Caki2 (cell line): ENCODE data around the gene NCR3LG1. TPM values are rescaled to one million over a fixed set of nuclear protein-coding genes. Genes with fewer than 3 reads are reported as not detected.
"Not testable (repeated sequence)": the region's sequence is repeated elsewhere in the genome, so short reads cannot be mapped to it uniquely, and the experiment has no call there.

Experiments
- DNase-seq: peaks from one replicate; pipeline ENCODE4 v3.0.0-alpha.2; 2015; ENCODE audit warnings: low read depth
- in situ Hi-C: cut with HindIII; loops from 2 replicates; pipeline ENCODE4 v1.10.0; 2016; ENCODE audit warnings: low sequenced_read_pairs, low pct_unique_long_range_greater_than_20kb, mixed read lengths
- total RNA-seq: library from RNA; depleted of rRNA; stranded (reverse); fragments of >200 nt; shearing (Covaris generic); gene quantifications from 2 replicates; pipeline ENCODE4 v1.2.3, GENCODE V29; 2014; ENCODE audit warnings: low replicate concordance; rRNA removed

NCR3LG1 gene
- total RNA-seq, 1 experiment from 2014 or later = 1.8 TPM

DNA sequence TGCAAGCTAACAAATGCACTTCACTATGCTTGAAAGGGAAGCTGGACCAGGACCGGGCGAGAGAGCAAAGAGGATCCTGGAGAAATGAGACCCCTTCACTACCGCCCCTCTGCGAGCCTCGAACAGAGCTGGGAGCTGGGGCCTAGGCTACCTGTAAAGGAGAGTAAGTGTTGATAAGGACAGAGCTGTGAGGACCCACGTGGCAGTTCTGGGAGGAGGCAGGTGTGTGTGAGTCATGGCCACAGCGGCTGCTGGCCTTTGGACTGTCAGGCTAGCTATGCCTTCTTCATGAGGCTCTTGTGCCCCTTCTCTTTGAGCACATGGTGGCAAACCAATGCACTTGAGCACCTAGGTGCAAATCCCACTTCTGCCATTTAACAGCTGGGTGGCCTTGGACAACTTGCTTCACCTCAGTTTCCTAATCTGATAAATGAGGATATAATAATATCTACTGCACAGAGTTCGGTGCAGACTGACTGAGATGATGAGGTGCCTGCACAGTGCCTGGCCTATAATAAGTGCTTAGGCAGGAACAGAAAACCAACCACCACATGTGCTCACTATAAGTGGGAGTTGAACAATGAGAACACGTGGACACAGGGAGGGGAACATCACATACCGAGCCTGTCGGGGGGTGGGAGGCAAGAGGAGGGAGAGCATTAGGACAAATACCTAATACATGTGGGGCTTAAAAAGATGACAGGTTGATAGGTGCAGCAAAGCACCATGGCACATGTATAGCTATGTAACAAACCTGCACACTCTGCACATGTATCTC lies 72.1 kb downstream of the NCR3LG1 start:
- in situ Hi-C loops = no loop called here

DNA sequence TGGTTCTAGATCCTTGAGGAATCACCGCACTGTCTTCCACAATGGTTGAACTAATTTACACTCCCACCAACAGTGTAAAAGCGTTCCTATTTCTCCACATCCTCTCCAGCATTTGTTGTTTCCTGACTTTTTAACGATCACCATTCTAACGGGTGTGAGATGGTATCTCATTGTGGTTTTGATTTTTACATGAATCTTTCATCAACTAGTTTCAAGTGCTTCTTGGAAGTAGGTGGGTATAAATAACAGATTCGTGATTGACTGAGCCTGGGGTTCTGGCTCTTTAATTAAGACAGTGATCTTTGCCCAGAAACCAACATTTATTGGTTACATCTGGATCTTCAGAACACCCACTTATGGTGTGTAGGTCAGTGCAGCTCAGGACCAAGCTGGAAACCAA lies 74.6 kb downstream of the NCR3LG1 start:
- DNase-seq, in situ Hi-C loops: not testable (repeated sequence)

More for the DNA sequence above, 72.1 kb downstream of the NCR3LG1 start:
- DNase-seq = peak; percentile 37

Other genes starting within 250 kb of the NCR3LG1 start
- 13.2 and 13.4 TPM in 2 replicates for gene PIK3C2A, start 143.8 kb upstream of the NCR3LG1 start, total RNA-seq
- gene NUCB2, start 75.1 kb upstream of the NCR3LG1 start, total RNA-seq = 19.0 and 22.1 TPM in 2 replicates
- 4.7 and 5.3 TPM in 2 replicates for gene KCNJ11, start 36.9 kb downstream of the NCR3LG1 start, total RNA-seq
- gene ABCC8, start 125.0 kb downstream of the NCR3LG1 start, total RNA-seq = not detected in 2 replicates
- gene USH1C, start 192.6 kb downstream of the NCR3LG1 start, total RNA-seq = 0.32 and 2.1 TPM in 2 replicates
- not detected in 2 replicates for gene OTOG, start 195.5 kb downstream of the NCR3LG1 start, total RNA-seq